ENCODE data around the gene RAB17.
"Not testable (repeated sequence)": the region's sequence is repeated elsewhere in the genome, so short reads cannot be mapped to it uniquely, and the experiment has no call there.

Gene RAB17

GRCh38 chr2:237599465-237600110, 9.1 kb upstream of the RAB17 start:
- DNase-seq (ENCODE audit: low spot score): no peak

DNA sequence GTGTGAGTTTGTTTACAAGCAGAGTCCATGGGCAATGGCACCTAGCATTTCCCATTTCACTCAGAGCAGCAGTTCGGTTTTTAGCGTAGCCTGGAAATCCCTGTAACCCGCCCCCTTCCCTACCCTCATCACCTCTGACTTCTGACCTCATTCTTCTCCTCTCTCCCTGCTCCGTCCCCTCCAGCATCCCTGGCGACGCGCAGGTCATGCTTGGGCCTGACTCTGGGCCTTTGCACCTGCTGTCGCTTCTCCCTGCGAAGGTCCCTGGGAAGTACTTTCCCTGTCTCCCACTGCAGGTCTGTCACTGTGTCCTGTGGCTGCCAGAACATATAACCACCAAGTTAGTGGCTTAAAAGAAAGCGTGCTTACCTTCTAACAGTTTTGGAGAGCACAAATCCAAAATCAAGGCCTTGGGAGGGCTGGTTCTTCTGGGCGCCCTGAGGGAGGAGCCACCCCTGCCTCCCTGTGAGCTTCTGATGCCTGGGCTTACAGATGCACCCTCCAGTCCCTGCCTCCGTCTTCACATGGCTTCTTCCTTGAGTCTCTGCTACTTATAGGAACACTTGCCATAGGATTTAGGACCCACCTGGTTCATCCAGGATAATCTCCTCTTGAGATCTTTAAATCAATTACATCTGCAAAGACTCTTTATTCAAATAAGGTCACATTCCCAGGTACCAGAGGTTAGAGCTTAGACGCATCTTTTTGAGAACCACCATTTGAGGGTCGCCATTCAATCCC, 8.1 kb upstream of the RAB17 start:
- no peak for DNase-seq (ENCODE audit: low spot score)

- no peak for DNase-seq (ENCODE audit: low spot score)
Observed at GRCh38 chr2:237597196-237598145, 6.9 kb upstream of the RAB17 start.

- no peak for DNase-seq (ENCODE audit: low spot score)
Observed at GRCh38 chr2:237596520-237597195, 6.1 kb upstream of the RAB17 start.

DNA sequence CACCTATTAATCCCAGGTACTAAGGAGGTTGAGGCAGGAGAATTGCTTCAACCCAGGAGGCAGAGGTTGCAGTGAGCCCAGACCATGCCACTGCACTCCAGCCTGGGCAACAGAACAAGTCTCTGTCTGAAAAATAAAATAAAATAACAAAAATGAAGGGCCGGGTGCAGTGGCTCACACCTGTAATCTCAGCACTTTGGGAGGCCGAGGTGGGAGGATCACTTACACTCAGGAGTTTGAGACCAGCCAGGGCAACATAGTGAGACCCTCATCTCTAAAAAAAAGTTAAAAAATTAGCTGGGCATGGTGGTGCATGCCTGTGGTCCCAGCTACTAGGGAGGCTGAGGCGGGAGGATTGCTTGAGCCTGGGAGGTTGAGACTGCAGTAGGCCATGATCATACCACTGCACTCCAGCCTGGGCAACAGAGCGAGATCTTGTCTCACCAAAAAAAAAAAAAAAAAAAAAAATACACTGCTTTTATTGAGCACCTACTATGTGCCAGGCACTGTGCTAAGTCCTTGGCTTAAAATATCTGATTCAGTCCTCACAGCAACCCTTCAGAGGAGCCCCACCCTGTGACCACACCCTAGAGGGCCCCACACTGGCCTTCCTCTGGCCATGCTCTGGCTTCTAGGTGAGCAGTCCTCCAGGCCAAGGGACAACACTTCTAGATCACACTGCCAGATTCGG, 5.4 kb upstream of the RAB17 start:
- not testable (repeated sequence) for DNase-seq (ENCODE audit: low spot score)

GRCh38 chr2:237594514-237594871, 4.0 kb upstream of the RAB17 start:
- DNase-seq (ENCODE audit: low spot score): peak; percentile 67

DNA sequence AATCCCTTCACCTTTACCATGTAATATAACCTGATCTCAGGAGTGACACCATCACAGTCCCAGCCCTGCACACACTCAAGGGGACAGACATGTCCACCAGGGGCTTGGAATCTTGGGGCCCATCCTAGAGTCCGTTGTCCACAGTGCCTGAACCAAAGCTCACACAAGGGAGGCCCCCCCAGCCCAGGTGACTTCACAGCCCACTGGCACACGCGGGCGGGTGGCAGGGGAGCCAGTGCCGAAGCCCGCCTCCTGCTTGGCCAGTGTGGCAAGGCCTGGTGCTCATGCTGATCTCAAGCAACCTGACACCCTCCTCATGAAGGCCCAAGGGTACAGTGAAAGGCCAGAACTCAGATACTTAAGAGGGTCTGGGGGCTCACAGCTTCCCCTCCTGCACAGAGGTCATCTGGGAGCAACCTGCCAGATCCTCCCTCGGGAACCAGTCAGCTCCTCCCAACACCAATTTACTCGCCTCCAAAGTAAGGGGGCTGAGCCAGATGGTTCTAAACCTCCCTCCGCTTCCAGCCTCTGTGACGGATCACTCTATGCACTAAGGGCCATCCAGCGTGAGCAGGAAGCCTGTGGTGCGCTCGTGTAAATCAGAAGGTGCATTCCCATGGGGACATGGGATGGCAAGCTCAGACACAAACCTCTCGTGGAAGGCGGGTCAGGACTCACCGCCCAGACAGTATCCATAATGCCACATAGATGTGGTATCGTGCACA, 3.2 kb upstream of the RAB17 start:
- DNase-seq (ENCODE audit: low spot score): no peak

- no peak for DNase-seq (ENCODE audit: low spot score)
Observed at GRCh38 chr2:237593036-237593435, 2.5 kb upstream of the RAB17 start.

- no peak for DNase-seq (ENCODE audit: low spot score)
Observed at GRCh38 chr2:237592425-237592980, 2.0 kb upstream of the RAB17 start.

DNA sequence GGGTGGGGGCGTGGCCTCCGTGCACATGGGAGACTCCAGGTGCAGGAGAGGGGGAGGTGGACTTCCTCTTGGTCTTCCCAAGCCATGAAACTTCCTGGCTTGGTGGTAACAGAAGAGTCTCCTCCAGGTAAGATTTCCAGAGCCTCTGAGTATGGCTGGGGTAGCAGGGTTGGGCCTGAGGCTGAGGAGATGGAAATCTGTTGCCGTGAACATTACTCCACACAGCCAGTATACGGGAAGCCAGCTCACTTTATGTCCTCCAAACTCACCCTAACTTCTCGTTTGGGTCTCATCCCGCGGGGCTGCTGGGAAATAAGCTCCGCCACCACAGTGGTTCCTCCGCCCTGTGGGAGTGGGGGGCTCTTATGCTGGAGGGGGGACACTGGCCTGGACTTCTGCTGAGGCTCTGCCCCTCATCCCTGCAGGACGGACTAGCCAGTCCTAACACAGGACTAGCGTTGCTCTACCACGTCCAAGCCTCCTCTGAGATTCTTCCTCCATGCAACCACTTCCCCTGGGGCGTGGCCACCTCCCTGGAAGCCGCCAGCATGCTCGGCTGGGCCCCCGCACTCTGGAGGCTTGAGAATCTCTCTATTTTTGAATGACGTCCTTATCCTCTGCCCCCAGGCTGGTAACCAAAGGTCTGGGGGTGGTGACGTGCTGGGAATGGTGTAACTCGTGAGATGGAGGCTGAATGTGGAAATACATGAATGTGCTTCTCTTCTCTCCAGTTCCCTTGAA, 777 bp upstream of the RAB17 start:
- no peak for DNase-seq (ENCODE audit: low spot score)

GRCh38 chr2:237588044-237588696, 2.4 kb downstream of the RAB17 start:
- DNase-seq (ENCODE audit: low spot score): no peak

- no peak for DNase-seq (ENCODE audit: low spot score)
Observed at GRCh38 chr2:237585590-237586221, 4.8 kb downstream of the RAB17 start.

GRCh38 chr2:237583385-237584295, 6.9 kb downstream of the RAB17 start:
- DNase-seq (ENCODE audit: low spot score): no peak

DNA sequence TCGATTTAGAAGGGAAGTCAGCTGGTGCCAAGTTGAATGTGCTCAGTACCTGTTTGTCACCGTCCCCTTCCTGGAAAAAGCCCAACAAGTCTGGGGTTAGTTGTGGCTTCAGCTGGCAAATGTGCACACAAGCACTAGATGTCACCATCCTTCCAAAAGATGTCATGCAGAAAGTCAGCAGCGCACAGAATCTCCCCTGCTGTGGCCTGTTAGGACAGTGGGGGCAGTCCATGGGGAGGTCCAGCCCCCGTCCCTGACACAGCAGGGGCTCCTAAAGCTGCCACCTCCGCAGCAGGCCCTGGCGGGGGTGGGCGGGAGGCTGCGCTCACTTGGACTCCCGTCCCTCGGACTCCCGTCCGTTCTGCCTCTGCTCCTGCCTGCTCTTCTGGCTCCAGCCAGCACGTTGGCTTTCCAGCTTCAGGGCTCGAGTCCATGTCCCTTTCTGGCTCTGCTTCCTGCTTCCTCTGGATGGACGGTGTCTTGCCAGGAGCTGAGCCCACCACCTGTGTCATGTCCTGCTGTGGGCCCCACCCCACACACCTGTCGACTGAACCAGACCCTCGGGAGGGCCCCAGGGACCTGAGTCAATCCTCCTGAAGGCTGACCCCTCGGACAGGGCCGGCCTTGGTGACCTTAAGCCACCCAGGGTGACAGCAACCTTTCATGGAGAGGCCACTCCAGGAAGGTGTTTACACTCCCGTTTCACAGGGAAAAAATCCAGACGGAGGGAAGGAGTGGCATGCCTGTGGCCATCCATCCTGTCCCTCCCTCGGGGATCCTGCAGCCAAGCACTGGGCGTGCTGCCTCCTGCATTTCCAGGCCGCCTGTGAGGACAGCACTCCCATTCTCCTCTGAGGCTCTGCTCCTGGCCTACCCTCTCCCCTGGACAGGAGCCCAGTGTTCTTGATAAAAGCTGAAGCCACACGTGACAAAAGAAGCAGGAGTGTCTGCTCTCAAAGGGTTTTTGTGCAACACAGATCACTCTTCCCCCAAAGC, 8.5 kb downstream of the RAB17 start:
- DNase-seq (ENCODE audit: low spot score): peak; percentile 80

DNA sequence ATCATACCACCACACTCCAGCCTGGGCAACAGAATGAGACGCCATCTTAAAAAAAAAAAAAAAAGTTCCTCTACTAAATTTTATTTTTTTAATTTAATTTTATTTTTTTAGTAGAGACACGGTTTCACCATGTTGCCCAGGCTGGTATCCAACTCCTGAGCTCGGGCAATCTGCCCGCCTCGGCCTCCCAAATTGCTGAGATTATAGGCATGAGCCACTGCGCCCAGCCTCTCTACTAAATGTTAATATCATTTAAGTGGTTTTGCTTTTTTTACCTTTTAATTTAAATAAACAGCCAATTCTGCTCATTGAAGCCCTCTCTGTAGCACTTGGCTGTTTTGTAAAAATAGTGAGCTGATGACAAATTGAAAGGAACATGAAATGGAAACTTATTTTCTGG, 9.2 kb downstream of the RAB17 start:
- DNase-seq (ENCODE audit: low spot score): no peak
